ENCODE measurements around the gene CFAP97.

- no peak for TF ChIP-seq CTCF (IDR thresholded peaks at IDR 0.05)
- TF ChIP-seq POLR2A (IDR thresholded peaks at IDR 0.05): no peak
Observed at GRCh38 chr4:185143601-185143969, 60.2 kb downstream of the CFAP97 start.

Measured in body of pancreas (tissue), 4 donors.